Stimulated activated naive CD8-positive, alpha-beta T cell treated with anti-CD3 and anti-CD28 coated beads, Interleukin-15, Interleukin-2, amounts not matched to agents 100 U/mL and 50 U/mL, for 24 hours (primary cell): ENCODE measurements around the gene UMAD1.

Source experiments
- ATAC-seq: fragments of 150-1000 bp; cut with Tn5 transposase; one replicate; pipeline ENCODE4 v1.10.0; 2021
- DNase-seq: peaks from one replicate; pipeline ENCODE4 v3.0.0; 2021

The UMAD1 gene

GRCh38 chr7:7693881-7694280 is 53.3 kb downstream of the UMAD1 start:
- DNase-seq (no peak), ATAC-seq (no peak)

- DNase-seq (no peak), ATAC-seq (no peak)
Measured at GRCh38 chr7:7694542-7694941, 54.0 kb downstream of the UMAD1 start.

- ATAC-seq (no peak), DNase-seq (no peak)
Measured at GRCh38 chr7:7695111-7695817, 54.7 kb downstream of the UMAD1 start.

- no peak for ATAC-seq
- DNase-seq = no peak
Measured at GRCh38 chr7:7696458-7697119, 56.0 kb downstream of the UMAD1 start.

- ATAC-seq (no peak), DNase-seq (no peak)
Measured at GRCh38 chr7:7698930-7699329, 58.4 kb downstream of the UMAD1 start.

- ATAC-seq (no peak), DNase-seq (no peak)
Measured at GRCh38 chr7:7699380-7699779, 58.8 kb downstream of the UMAD1 start.

GRCh38 chr7:7699970-7700369 is 59.4 kb downstream of the UMAD1 start:
- ATAC-seq = no peak
- no peak for DNase-seq

GRCh38 chr7:7701527-7701926 is 61.0 kb downstream of the UMAD1 start:
- no peak for ATAC-seq

GRCh38 chr7:7702826-7703225 is 62.3 kb downstream of the UMAD1 start:
- ATAC-seq = no peak
- no peak for DNase-seq

More at GRCh38 chr7:7701527-7701926, 61.0 kb downstream of the UMAD1 start:
- DNase-seq = no peak

- ATAC-seq (no peak), DNase-seq (no peak)
Measured at GRCh38 chr7:7703427-7703826, 62.9 kb downstream of the UMAD1 start.

GRCh38 chr7:7704867-7705266 is 64.3 kb downstream of the UMAD1 start:
- ATAC-seq (no peak), DNase-seq (no peak)

- ATAC-seq (no peak), DNase-seq (no peak)
Measured at GRCh38 chr7:7705318-7705717, 64.8 kb downstream of the UMAD1 start.

- DNase-seq = no peak
- ATAC-seq = no peak
Measured at GRCh38 chr7:7706101-7706511, 65.6 kb downstream of the UMAD1 start.

GRCh38 chr7:7706556-7707172 is 66.1 kb downstream of the UMAD1 start:
- ATAC-seq (no peak), DNase-seq (no peak)

- no peak for ATAC-seq
Measured at GRCh38 chr7:7707246-7707645, 66.7 kb downstream of the UMAD1 start.

GRCh38 chr7:7707806-7708205 is 67.3 kb downstream of the UMAD1 start:
- no peak for DNase-seq
- ATAC-seq = no peak

More at GRCh38 chr7:7707246-7707645, 66.7 kb downstream of the UMAD1 start:
- DNase-seq = no peak

- no peak for ATAC-seq
- no peak for DNase-seq
Measured at GRCh38 chr7:7709291-7709690, 68.7 kb downstream of the UMAD1 start.

GRCh38 chr7:7710469-7710868 is 69.9 kb downstream of the UMAD1 start:
- no peak for ATAC-seq

GRCh38 chr7:7713730-7714129 is 73.2 kb downstream of the UMAD1 start:
- ATAC-seq = no peak
- DNase-seq = no peak

More at GRCh38 chr7:7710469-7710868, 69.9 kb downstream of the UMAD1 start:
- no peak for DNase-seq

- ATAC-seq (no peak), DNase-seq (no peak)
Measured at GRCh38 chr7:7718492-7718891, 77.9 kb downstream of the UMAD1 start, which contains the start of gene RPA3. TSS of gene RPA3 (minus strand) at chr7:7718607. CDS start at chr7:7640418, 78,189 bp downstream.

- ATAC-seq (peak; percentile 96), DNase-seq (peak; percentile 28)
Measured at GRCh38 chr7:7719236-7719635, 78.7 kb downstream of the UMAD1 start.

GRCh38 chr7:7720193-7720592 is 79.6 kb downstream of the UMAD1 start:
- ATAC-seq (no peak), DNase-seq (no peak)
